Stimulated activated CD4-positive, alpha-beta T cell treated with anti-CD3 and anti-CD28 coated beads, TNF-alpha, amount 100 ng/mL, for 24 hours (primary cell): ENCODE data around the gene HBB.

Experiments used
- DNase-seq, 3 experiments: peaks; one replicate each; pipeline ENCODE4 v3.0.0-alpha.2; 2020; ENCODE audit warnings: low read depth in 3 of 3

HBB gene

DNA sequence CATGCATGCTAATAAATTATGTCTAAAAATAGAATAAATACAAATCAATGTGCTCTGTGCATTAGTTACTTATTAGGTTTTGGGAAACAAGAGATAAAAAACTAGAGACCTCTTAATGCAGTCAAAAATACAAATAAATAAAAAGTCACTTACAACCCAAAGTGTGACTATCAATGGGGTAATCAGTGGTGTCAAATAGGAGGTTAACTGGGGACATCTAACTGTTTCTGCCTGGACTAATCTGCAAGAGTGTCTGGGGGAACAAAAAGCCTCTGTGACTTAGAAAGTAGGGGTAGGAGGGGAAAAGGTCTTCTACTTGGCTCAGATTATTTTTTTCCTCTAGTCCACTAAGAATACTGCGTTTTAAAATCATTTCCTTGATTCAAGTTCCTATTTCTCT, 810 bp upstream of the HBB start:
- DNase-seq = no peak

DNA sequence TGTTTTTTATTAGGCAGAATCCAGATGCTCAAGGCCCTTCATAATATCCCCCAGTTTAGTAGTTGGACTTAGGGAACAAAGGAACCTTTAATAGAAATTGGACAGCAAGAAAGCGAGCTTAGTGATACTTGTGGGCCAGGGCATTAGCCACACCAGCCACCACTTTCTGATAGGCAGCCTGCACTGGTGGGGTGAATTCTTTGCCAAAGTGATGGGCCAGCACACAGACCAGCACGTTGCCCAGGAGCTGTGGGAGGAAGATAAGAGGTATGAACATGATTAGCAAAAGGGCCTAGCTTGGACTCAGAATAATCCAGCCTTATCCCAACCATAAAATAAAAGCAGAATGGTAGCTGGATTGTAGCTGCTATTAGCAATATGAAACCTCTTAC, 1.4 kb downstream of the HBB start:
- DNase-seq = no peak

DNA sequence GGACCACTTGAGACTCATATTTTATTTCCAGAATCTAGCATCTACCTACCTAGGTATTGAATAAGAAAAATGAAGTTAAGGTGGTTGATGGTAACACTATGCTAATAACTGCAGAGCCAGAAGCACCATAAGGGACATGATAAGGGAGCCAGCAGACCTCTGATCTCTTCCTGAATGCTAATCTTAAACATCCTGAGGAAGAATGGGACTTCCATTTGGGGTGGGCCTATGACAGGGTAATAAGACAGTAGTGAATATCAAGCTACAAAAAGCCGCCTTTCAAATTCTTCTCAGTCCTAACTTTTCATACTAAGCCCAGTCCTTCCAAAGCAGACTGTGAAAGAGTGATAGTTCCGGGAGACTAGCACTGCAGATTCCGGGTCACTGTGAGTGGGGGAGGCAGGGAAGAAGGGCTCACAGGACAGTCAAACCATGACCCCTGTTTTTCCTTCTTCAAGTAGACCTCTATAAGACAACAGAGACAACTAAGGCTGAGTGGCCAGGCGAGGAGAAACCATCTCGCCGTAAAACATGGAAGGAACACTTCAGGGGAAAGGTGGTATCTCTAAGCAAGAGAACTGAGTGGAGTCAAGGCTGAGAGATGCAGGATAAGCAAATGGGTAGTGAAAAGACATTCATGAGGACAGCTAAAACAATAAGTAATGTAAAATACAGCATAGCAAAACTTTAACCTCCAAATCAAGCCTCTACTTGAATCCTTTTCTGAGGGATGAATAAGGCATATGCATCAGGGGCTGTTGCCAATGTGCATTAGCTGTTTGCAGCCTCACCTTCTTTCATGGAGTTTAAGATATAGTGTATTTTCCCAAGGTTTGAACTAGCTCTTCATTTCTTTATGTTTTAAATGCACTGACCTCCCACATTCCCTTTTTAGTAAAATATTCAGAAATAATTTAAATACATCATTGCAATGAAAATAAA, 2.1 kb downstream of the HBB start:
- no peak for DNase-seq

DNA sequence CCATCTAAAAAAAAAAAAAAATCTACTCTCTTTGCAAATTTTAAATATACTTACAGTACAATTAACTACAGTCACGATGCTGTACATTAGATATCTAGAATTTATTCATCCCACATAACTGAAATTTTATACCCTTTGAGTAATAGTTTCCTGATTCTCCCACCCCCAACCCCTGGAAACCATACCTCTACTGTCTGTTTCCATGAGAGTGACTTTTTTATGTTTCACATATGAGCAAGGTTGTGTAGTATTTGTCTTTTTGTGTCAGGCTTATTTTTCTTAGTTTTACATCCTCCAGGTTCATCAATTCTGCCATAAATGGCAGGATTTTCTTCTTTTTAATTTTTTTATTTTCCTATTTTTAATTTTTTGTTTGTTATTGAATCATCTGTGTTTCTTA, 3.2 kb downstream of the HBB start:
- no peak for DNase-seq

DNA sequence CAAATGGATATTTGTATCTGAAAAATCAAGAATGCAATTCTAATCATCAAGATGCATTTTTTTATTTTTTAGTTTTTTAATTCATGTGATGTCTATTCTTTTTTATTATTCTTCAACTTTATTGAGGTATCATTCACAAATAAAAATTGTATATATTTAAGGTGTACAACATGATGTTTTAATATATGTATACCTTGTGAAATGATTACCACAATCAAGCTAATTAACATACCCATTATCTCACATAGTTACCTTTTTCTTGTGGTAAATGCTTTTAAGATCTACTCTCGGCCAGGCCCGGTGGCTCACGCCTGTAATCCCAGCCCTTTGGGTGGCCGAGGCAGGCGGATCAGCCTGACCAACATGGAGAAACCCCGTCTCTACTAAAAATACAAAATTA, 3.7 kb downstream of the HBB start:
- no peak for DNase-seq

DNA sequence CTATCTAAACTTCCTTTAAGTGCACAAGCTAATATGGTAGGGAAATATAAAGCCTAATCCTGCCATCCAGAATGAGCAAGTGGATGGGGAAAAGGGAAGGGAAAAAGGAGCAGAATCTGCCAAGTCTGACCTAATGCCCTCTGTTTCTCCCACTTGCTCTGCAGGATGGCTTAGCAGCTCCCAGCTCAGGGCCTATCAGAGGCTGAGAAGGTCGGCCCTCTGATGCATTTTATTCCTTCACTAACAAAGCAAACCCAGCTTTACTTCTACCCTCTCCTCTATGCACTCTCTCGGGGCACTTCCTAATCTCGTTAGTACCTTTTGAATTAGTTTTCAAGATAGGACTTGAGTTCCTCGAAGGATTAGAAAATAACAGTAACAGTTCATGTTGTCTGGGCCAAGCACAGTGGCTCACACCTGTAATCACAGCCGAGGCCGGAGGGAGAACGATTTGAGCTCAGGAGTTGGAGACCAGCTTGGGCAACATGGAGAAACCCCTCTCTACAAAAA, 16.4 kb downstream of the HBB start:
- no peak for DNase-seq

DNA sequence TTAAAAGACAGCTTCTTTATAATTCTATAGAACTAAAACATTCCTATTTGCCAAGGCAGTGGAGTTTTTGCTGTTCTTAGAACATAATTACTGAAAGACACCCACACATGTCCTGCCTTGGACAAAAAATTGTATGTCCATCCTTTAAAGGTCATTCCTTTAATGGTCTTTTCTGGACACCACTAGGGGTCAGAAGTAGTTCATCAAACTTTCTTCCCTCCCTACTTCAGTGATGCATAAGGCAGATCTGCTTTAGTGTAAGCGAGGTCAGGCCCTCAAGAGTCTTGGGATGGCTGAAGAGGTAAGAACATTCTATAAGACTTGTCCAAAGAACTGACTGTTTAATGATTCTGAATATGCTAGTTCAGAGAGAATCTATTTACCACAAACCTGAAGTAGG, 22.1 kb downstream of the HBB start:
- no peak for DNase-seq

DNA sequence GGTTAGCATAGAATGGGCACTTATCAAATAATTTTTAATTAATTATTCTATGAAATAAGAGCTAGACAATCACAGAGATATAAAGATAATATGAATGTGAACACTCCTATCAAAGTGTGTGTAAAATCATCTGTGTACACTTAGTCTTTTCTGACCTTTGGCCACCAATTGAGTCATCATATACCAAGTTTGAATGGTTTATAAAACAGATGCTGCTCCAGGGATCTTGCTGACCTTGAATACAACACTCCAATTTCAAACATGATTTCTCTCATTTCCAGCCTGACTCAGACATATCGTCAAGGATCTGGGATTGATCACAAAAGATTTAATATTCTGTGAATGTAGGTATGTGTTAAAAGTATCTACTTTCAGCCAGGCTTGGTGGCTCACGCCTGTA, 23.5 kb downstream of the HBB start:
- DNase-seq = no peak

DNA sequence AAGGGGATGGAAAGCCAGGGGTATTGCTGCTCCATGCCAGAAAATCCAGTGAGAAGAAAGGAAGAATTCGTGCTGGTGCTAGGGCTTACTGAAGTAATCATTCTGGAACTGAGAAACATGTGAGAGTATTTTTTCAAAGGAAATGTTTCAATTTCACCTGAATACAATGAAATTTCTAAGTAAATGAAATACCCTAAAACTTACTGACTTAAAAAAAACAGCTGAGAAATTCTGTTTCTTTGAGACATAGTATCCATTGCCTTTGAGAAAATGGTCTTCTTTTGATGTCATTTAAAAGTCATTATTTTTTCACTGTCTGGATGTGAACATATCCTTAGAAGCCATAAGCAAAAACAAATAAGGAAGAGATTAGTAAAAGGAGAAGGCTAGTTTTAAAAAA, 26.3 kb downstream of the HBB start, which contains the start of gene OR51V1:
Gene OR51V1 (minus strand): TSS at position 101 of the 400 bp plus-strand sequence. CDS start 0 bp downstream, at position 101.
- no peak for DNase-seq

DNA sequence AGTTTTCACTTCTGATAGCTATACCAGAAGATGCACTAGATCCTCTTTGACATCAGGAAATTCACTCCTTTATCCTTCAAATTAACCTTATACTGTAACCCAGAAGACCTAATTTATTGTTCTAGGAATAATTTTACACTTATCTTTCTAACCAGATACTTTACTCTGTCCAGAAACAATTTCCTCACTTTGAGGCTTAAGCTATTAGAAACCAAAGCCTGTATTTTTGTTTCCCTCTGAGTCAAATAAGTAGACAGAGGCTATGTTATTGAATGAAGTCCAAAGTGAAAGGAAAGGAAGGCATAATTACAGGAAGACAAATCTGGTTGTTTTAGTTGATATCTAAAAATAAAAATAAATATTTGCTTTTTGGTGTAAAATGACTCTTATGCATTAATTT, 28.6 kb downstream of the HBB start:
- DNase-seq = no peak

DNA sequence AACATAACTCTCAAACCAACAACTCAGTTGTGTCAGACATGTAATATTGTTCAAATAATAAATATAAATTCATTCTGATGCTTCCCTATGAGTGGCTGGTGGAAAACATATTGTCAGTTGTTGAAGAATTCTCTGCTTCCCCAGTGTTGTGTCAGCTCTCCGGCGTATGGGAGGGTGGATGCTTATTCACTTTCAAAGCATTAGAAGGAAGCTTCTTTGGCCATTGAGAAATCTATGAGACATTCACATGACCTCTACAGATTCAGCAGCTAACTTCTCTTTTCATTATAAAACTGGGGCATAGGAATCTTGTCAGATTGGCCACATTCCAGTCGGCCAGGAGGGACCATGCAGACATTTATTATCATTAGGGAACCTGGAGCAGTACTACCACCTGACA, 29.3 kb downstream of the HBB start:
- no peak for DNase-seq

DNA sequence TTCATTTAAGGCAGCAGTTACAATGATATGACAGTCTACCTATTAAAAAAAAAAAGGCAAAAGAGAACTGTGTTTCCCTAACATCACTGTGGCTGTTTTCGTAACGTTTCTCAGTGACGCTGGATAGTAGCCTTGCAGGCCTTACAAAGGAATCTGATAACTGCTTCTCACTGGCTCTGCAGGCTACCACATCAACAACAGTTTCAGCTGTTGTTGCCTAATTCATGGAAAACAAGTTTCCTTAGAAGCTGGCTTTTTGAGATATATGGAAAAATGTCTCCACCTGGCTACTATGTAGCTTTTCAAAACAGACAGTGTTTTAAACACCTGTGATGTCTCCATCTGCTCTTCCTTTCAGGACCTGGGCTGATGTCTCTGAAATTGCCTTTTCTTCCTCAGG, 30.1 kb downstream of the HBB start:
- no peak for DNase-seq

DNA sequence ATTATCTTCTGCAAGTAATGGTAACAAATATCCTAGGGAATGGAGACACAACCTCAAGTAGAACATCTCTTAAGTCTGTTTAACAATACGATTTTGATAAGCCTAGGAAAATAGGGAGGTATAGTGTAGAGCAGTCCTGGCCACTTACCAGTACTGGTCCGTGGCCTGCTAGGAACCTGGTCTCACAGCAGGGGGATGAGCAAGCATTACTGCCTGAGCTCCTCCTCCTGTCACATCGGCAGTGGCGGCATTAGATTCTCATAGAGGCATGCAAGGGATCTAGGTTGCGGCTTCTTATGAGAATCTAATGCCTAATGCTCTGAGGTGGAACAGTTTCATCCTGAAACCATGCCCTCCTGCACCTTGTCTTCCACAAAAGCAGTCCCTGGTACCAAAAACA, 30.8 kb downstream of the HBB start:
- no peak for DNase-seq

DNA sequence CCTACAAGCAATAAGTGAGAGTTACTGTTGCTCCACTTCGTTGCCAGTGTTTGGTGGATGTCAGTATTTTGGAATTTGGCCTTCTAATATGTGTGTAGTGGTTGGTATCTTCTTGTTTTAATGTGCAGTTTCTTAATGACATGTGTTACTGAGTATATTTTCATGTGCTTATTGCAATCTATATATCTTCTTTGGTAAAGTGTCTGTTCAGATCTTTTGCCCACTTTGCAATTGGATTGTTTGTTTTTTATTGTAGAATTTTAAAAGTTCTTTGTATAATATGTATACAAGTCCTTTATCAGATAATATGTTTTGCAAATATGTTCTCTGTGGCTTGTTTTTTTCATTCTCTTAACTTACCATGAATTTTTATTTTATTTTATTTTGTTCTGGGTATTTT, 34.1 kb downstream of the HBB start:
- no peak for DNase-seq

DNA sequence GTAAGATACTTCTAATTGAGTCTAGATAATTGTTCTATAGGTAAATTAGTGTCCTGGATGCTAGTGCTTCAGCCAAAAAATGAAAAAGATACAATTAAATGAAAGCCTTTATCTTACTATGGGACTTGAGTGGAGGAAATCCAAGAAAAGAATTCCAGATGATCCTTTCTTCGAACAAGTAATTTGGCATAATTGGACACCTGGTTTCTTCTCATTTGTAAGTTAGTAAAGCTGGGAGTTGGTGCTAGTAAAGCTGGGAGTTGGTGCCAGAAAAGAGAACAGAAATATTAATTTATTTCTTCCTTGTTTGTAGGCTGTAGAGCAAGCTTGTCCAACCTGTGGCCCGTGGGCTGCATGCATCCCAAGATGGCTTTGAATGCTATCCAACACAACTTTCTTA, 38.7 kb downstream of the HBB start:
- DNase-seq = no peak

DNA sequence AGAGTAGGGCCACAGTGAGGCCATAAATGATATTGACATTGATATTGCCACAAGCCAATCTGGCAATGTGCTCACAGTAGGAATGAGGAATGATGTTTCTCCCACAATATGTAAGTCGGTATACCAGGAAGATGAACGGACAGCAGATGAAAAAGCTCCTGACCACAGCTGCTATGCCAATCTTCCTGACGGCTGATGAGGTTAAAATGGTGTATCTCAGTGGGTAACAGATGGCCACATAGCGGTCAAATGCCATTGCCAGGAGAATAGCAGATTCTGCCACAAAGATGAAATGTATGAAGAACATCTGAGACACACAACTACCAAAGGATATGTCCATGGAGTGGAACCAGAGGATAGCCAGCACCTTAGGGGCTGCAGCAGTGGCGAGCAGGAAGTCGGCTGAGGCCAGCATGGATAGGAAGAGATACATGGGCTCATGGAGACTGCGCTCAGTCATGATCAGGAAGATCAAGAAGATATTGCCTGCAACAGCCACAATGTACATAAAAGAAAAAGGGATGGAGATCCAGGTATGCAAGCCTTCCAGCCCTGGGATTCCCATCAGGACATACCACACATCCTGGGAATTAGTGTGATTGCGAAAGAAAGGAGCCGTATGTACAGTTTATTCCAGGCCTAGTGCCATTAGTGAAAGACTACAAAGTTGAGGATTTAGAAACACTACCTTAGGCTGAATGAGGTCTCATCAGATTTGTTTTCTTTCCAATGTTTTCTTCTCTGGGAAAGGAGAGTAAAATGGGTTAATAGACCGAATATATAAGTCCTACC, 48.6 kb downstream of the HBB start:
- DNase-seq = no peak
